22Rv1 (cell line): ENCODE measurements around the gene PTPRD.
A peak's percentile ranks its signal among the peaks of the same experiment; 100 is the strongest.

Experiments
- CTCF ChIP-seq: fragments of 450-650 bp; IDR thresholded peaks from 2 replicates; pipeline ENCODE4 v1.5.1; 2017; ENCODE audit warnings: mild to moderate bottlenecking
- ZFX ChIP-seq: fragments of 450-650 bp; IDR thresholded peaks from 2 replicates; pipeline ENCODE4 v1.6.1; 2017; ENCODE audit warnings: antibody characterized with exemption, borderline replicate concordance

DNA sequence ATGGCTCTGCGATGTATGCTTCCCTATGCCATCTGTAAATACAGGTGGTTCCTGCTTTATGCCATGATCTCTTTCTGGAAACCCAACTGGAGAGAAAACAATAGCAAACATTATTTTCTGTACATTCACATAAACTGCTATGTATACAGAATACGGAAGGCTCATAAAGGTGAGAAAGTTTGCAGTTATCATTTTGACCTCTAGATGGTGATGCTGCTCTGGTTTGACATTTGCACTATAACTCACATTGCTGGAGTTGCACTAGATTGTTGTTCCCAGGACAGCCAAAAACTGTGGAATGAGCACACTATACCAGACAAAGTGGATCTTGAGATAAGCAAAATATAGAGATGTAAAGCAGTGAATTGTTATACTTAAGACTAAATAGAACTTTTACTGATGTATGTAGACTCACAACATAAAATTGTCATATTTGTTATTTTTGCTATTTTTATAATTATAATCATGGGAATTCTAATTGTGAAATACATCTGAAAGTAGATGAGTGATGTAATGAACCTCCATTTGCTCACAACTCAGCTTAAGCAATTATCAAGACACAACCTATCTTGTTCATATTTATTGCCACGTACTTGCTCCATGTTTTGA, 246.5 kb downstream of the PTPRD start:
- TF ChIP-seq CTCF (peak; percentile 85), ZFX (no peak)
